Keratinocyte (primary cell): Measurements from ENCODE around the gene WNK4. TPM values are rescaled to one million over a fixed set of nuclear protein-coding genes. Genes with fewer than 3 reads are reported as not detected.

Source experiments
- DNase-seq: peaks from one replicate; pipeline ENCODE4 v3.0.0-alpha.2; 2011; ENCODE audit warnings: low read depth, missing footprints, low spot score
- FAIRE-seq: peaks from 2 replicates; lab custom pipeline; 2011; peaks lifted over from hg19 to GRCh38; lab: Jason Lieb, UNC
- H2AFZ ChIP-seq: 2 replicates; pipeline ENCODE4 v1.6.0; 2012; ENCODE audit warnings: low read length, control low read depth, inconsistent platforms; ENCODE audit not compliant: control insufficient read depth
- H3K27ac ChIP-seq: 2 replicates; pipeline ENCODE4 v1.5.1; 2011; ENCODE audit warnings: low read length; ENCODE audit not compliant: control insufficient read depth, insufficient read depth
- H3K27me3 ChIP-seq: 3 replicates; pipeline ENCODE4 v1.6.0; 2011; ENCODE audit warnings: low read length; ENCODE audit not compliant: control insufficient read depth, insufficient read depth; ENCODE audit errors: extremely low read depth
- H3K36me3 ChIP-seq, 2 experiments: 2 replicates in 1 of 2; 3 replicates in 1 of 2; pipeline ENCODE4 v1.5.1; 2011; ENCODE audit warnings: low read length in 2 of 2, mild to moderate bottlenecking in 1 of 2; ENCODE audit not compliant: control insufficient read depth in 2 of 2, insufficient read depth in 2 of 2; ENCODE audit errors: extremely low read depth in 1 of 2
- H3K4me1 ChIP-seq: 3 replicates; pipeline ENCODE4 v1.5.1; 2011; ENCODE audit warnings: low read length; ENCODE audit not compliant: control insufficient read depth, insufficient read depth; ENCODE audit errors: extremely low read depth
- H3K4me2 ChIP-seq: 3 replicates; pipeline ENCODE4 v1.6.0; 2011; ENCODE audit warnings: low read depth, low read length; ENCODE audit not compliant: control insufficient read depth, insufficient read depth; ENCODE audit errors: extremely low read depth
- H3K4me3 ChIP-seq, 3 experiments: fragments of 200-600 bp in 1 of 3; sonication (generic) in 1 of 3; 2 replicates in 2 of 3; 3 replicates in 1 of 3; pipeline ENCODE4 v1.5.1; 2011 to 2016; ENCODE audit warnings: low read length in 3 of 3, mild to moderate bottlenecking in 3 of 3, control low read depth in 2 of 3, inconsistent platforms in 1 of 3, low read depth in 1 of 3, mixed read lengths in 1 of 3, mixed run types in 1 of 3, moderate library complexity in 1 of 3; ENCODE audit not compliant: control insufficient read depth in 2 of 3, insufficient read depth in 2 of 3; ENCODE audit errors: extremely low read depth in 1 of 3
- H3K79me2 ChIP-seq: 2 replicates; pipeline ENCODE4 v1.6.0; 2012; ENCODE audit warnings: low read length; ENCODE audit not compliant: control insufficient read depth, insufficient read depth
- H3K9ac ChIP-seq: 3 replicates; pipeline ENCODE4 v1.6.0; 2011; ENCODE audit warnings: low read length; ENCODE audit not compliant: control insufficient read depth, insufficient read depth; ENCODE audit errors: extremely low read depth
- H3K9me1 ChIP-seq: 3 replicates; pipeline ENCODE4 v1.6.0; 2011; ENCODE audit warnings: low read length; ENCODE audit not compliant: control insufficient read depth, insufficient read depth; ENCODE audit errors: extremely low read depth
- H3K9me3 ChIP-seq: 2 replicates; pipeline ENCODE4 v1.5.1; 2012; ENCODE audit warnings: low read depth, low read length; ENCODE audit not compliant: control insufficient read depth
- H4K20me1 ChIP-seq: 3 replicates; pipeline ENCODE4 v1.6.0; 2011; ENCODE audit warnings: low read length; ENCODE audit not compliant: control insufficient read depth, insufficient read depth; ENCODE audit errors: extremely low read depth
- EZH2 ChIP-seq: IDR thresholded peaks from one replicate; pipeline ENCODE4 v1.6.1; 2012; ENCODE audit warnings: inconsistent platforms, mild to moderate bottlenecking, low read length, moderate library complexity
- dilution Hi-C: fragments of 300-500 bp; cut with MboI; formaldehyde crosslinking; loops from one replicate; pipeline ENCODE4 v1.7.0; 2020; ENCODE audit warnings: low sequenced_read_pairs; ENCODE audit not compliant: extremely low pct_ligation_motif_present
- polyA plus RNA-seq, 5 experiments: library from polyadenylated mRNA; depleted of rRNA in 3 of 5; stranded (reverse) in 3 of 5; stranded (forward) in 1 of 5; unstranded in 1 of 5; fragments of >200 nt; gene quantifications; 1 replicate in 1 of 5; 2 replicates in 3 of 5; 3 replicates in 1 of 5; pipeline versions ENCODE4 v1.2.1 to v1.2.3, GENCODE V29; 2011 to 2012; ENCODE audit warnings: missing spikeins in 2 of 5, low read depth in 1 of 5, low replicate concordance in 1 of 5
- TF ChIP-seq, protein P1 (sequence below), 3 experiments: IDR thresholded peaks in 1 of 3; conservative IDR thresholded peaks in 1 of 3; optimal IDR thresholded peaks in 1 of 3; 2 replicates in 2 of 3; 3 replicates in 1 of 3; pipeline versions ENCODE3 to v1.5.1; 2011; ENCODE audit warnings: low read length in 3 of 3, mild to moderate bottlenecking in 3 of 3, moderate library complexity in 2 of 3, control low read depth in 1 of 3, inconsistent platforms in 1 of 3; ENCODE audit not compliant: insufficient read depth in 2 of 3; ENCODE audit errors: extremely low read depth in 1 of 3

WNK4 gene
- polyA plus RNA-seq, 1 donor (not counting 4 experiments of a cell fraction or from before 2014, with no cell fraction given): 0.04 TPM

DNA sequence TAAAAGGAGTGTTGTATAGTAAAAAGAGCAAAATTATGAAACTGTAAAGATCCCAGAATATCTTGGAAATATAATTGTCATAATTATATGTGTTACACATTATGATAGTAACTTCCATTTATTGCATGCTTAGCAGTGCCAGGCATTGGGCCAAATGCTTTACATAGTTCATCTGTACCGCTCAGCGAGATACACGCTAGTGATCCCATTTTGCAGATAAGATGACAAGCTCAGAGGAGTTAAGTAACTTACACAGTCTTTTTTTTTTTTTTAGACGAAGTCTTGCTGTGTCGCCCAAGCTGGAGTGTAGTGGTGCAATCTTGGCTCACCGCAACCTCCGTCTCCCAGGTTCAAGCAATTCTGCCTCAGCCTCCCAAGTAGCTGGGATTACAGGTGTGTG, 28.8 kb upstream of the WNK4 start:
- Histone ChIP-seq H3K9ac (no peak overlapping the region), H3K4me3 (no peak overlapping the region), H3K4me1 (no peaks in the 10 kb centered on the region), H2AFZ (no peak overlapping the region), H3K9me3 (no peaks in the 10 kb centered on the region), H3K79me2 (no peaks in the 10 kb centered on the region), H3K36me3 (no peaks in the 10 kb centered on the region), H3K27me3 (no peaks in the 10 kb centered on the region), H3K27ac (no peak overlapping the region), H3K9me1 (no peaks in the 10 kb centered on the region), H3K4me2 (no peak overlapping the region), H4K20me1 (no peaks in the 10 kb centered on the region)
- no peak for DNase-seq
- dilution Hi-C loops: no loop called here
- TF ChIP-seq, protein P1, sequence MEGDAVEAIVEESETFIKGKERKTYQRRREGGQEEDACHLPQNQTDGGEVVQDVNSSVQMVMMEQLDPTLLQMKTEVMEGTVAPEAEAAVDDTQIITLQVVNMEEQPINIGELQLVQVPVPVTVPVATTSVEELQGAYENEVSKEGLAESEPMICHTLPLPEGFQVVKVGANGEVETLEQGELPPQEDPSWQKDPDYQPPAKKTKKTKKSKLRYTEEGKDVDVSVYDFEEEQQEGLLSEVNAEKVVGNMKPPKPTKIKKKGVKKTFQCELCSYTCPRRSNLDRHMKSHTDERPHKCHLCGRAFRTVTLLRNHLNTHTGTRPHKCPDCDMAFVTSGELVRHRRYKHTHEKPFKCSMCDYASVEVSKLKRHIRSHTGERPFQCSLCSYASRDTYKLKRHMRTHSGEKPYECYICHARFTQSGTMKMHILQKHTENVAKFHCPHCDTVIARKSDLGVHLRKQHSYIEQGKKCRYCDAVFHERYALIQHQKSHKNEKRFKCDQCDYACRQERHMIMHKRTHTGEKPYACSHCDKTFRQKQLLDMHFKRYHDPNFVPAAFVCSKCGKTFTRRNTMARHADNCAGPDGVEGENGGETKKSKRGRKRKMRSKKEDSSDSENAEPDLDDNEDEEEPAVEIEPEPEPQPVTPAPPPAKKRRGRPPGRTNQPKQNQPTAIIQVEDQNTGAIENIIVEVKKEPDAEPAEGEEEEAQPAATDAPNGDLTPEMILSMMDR (optimal IDR thresholded peaks at IDR 0.05 in 1 of 3, IDR thresholded peaks at IDR 0.05 in 1 of 3, conservative IDR thresholded peaks at IDR 0.05 in 1 of 3; ENCODE audit: extremely low read depth in 1 of 3, insufficient read depth in 2 of 3, low read length in 3 of 3): no peak
- TF ChIP-seq EZH2: no peak
- FAIRE-seq: no peak

DNA sequence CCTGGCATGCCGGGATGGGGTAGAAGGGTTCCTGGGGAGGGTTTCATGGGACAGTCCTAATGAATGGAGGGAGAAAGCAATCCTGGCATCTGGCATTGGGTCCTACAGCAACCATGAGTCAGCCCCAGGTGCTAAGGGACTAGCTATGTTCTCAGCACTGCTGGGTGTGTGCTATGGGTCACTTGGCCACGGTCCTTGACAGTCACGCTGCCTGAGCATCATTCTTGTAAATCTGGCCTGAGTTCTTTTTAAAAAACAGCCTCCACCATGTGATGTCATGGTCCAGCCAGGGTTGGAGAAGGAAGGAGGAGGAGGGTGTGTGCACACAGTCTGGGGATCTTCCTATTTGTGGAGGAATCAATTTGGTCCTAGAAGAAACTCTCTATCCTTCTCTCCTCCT, 25.6 kb upstream of the WNK4 start:
- H3K79me2 ChIP-seq: no peaks in the 10 kb centered on the region

More for the DNA sequence above, 25.6 kb upstream of the WNK4 start:
- H3K36me3 ChIP-seq: no peaks in the 10 kb centered on the region
- H3K9me3 ChIP-seq: no peaks in the 10 kb centered on the region
- dilution Hi-C loops: no loop called here
- H3K4me1 ChIP-seq: no peaks in the 10 kb centered on the region
- peaks cover 5% of the 10 kb centered on the region for H3K27me3 ChIP-seq
- no peak for DNase-seq
- FAIRE-seq: no peak
- no peak overlapping the region for H3K4me2 ChIP-seq
- no peak overlapping the region for H3K27ac ChIP-seq
- no peak overlapping the region for H2AFZ ChIP-seq
- H4K20me1 ChIP-seq: no peaks in the 10 kb centered on the region
- no peaks in the 10 kb centered on the region for H3K9me1 ChIP-seq
- H3K9ac ChIP-seq: no peak overlapping the region
- TF ChIP-seq EZH2: no peak
- TF ChIP-seq, protein P1 (optimal IDR thresholded peaks at IDR 0.05 in 1 of 3, IDR thresholded peaks at IDR 0.05 in 1 of 3, conservative IDR thresholded peaks at IDR 0.05 in 1 of 3; ENCODE audit: extremely low read depth in 1 of 3, insufficient read depth in 2 of 3, low read length in 3 of 3): no peak
- no peak overlapping the region for H3K4me3 ChIP-seq
